H1 (cell line): ENCODE data around the gene KTN1. TPM values are rescaled to one million over a fixed set of nuclear protein-coding genes. Genes with fewer than 3 reads are reported as not detected.

ENCODE experiments used
- CTCF ChIA-PET: fragments of 300-600 bp; sonication (Branson Sonifier 250); formaldehyde crosslinking; loops from one replicate; lab custom pipeline; 2021; ENCODE audit not compliant: partially characterized antibody; lab: Charles Lee
- POLR2A ChIA-PET: fragments of 300-600 bp; sonication (Branson Sonifier 250); formaldehyde crosslinking; loops from one replicate; lab custom pipeline; 2021; ENCODE audit warnings: inconsistent platforms; ENCODE audit not compliant: partially characterized antibody; lab: Charles Lee
- DNase-seq, 2 experiments: peaks; one replicate each; pipeline versions ENCODE4 v3.0.0 to v3.0.0-alpha.2; 2010 to 2022; ENCODE audit warnings: low spot score in 2 of 2, low read depth in 1 of 2, mixed read lengths in 1 of 2
- FAIRE-seq: peaks from 2 replicates; lab custom pipeline; 2011; peaks lifted over from hg19 to GRCh38; lab: Jason Lieb, UNC
- H2AFZ ChIP-seq: 2 replicates; pipeline ENCODE4 v1.8.1; 2012; ENCODE audit warnings: low read length, inconsistent platforms
- H2AK5ac ChIP-seq: 2 replicates; pipeline ENCODE4 v1.6.1; 2013; ENCODE audit warnings: low read depth, low read length
- H2BK120ac ChIP-seq: replicated peaks from 2 replicates; pipeline ENCODE3; 2013; ENCODE audit warnings: low read depth, low read length, inconsistent platforms
- H2BK12ac ChIP-seq: 2 replicates; pipeline ENCODE4 v1.6.1; 2013; ENCODE audit warnings: low read depth, low read length
- H2BK15ac ChIP-seq: 2 replicates; pipeline ENCODE4 v1.6.1; 2013; ENCODE audit warnings: low read length
- H2BK20ac ChIP-seq: 2 replicates; pipeline ENCODE4 v1.6.1; 2013; ENCODE audit warnings: low read length
- H2BK5ac ChIP-seq: 2 replicates; pipeline ENCODE4 v1.6.1; 2013; ENCODE audit warnings: low read depth, low read length
- H3K14ac ChIP-seq: 2 replicates; pipeline ENCODE4 v1.6.1; 2013; ENCODE audit warnings: inconsistent platforms; ENCODE audit not compliant: insufficient read length
- H3K18ac ChIP-seq: 2 replicates; pipeline ENCODE4 v1.6.1; 2013; ENCODE audit warnings: low read length; ENCODE audit errors: extremely low read depth
- H3K23ac ChIP-seq: 2 replicates; pipeline ENCODE4 v1.6.1; 2013; ENCODE audit warnings: inconsistent platforms; ENCODE audit not compliant: insufficient read length
- H3K23me2 ChIP-seq: 2 replicates; pipeline ENCODE4 v1.6.1; 2013; ENCODE audit warnings: low read depth, low read length
- H3K27ac ChIP-seq: 2 replicates; pipeline ENCODE4 v1.6.1; 2011; ENCODE audit warnings: low read depth, low read length, inconsistent platforms
- H3K27me3 ChIP-seq, 4 experiments: replicated peaks in 1 of 4; 1 replicate in 1 of 4; 2 replicates in 3 of 4; pipeline versions ENCODE4 v1.6.1 to v1.8.1; 2011 to 2013; ENCODE audit warnings: low read length in 3 of 4, mild to moderate bottlenecking in 3 of 4, inconsistent platforms in 2 of 4, mixed read lengths in 2 of 4, moderate library complexity in 1 of 4; ENCODE audit not compliant: control insufficient read depth in 3 of 4, insufficient read depth in 3 of 4; ENCODE audit errors: extremely low read depth in 1 of 4
- H3K36me3 ChIP-seq, 4 experiments: 2 replicates each; pipeline versions ENCODE4 v1.6.1 to v1.8.1; 2011 to 2013; ENCODE audit warnings: mild to moderate bottlenecking in 4 of 4, low read length in 3 of 4, moderate library complexity in 2 of 4, control low read depth in 1 of 4, inconsistent platforms in 1 of 4; ENCODE audit not compliant: insufficient read depth in 4 of 4, control insufficient read depth in 2 of 4
- H3K4ac ChIP-seq: replicated peaks from 2 replicates; pipeline ENCODE3; 2013; ENCODE audit warnings: low read length, low read depth, mixed read lengths, inconsistent platforms; ENCODE audit not compliant: insufficient read length
- H3K4me1 ChIP-seq, 4 experiments: replicated peaks in 1 of 4; 1 replicate in 1 of 4; 2 replicates in 3 of 4; pipeline versions ENCODE4 v1.6.1 to v1.8.1; 2011 to 2013; ENCODE audit warnings: low read length in 3 of 4, inconsistent platforms in 2 of 4, mixed read lengths in 1 of 4; ENCODE audit not compliant: insufficient read depth in 4 of 4, control insufficient read depth in 3 of 4
- H3K4me2 ChIP-seq, 2 experiments: 2 replicates each; pipeline versions ENCODE4 v1.6.1 to v1.8.1; 2011 to 2013; ENCODE audit warnings: low read depth in 2 of 2, low read length in 2 of 2, control low read depth in 1 of 2, inconsistent platforms in 1 of 2, mild to moderate bottlenecking in 1 of 2; ENCODE audit not compliant: insufficient read depth in 1 of 2
- H3K4me3 ChIP-seq, 4 experiments: fragments of 200-600, 300-600 bp in 1 of 4; sonication (generic), shearing (Covaris generic), sonication (Bioruptor Twin) in 1 of 4; 2 replicates each; pipeline versions ENCODE4 v1.5.1 to v1.8.1; 2011 to 2016; ENCODE audit warnings: low read length in 4 of 4, low read depth in 3 of 4, control low read depth in 2 of 4, inconsistent platforms in 2 of 4, mild to moderate bottlenecking in 2 of 4, mixed read lengths in 1 of 4, moderate library complexity in 1 of 4; ENCODE audit not compliant: insufficient read depth in 2 of 4; ENCODE audit errors: extremely low read depth in 1 of 4
- H3K56ac ChIP-seq: replicated peaks from 2 replicates; pipeline ENCODE3; 2013; ENCODE audit warnings: low read depth, mild to moderate bottlenecking, mixed read lengths, low read length, inconsistent platforms; ENCODE audit not compliant: insufficient read length
- H3K79me1 ChIP-seq: 2 replicates; pipeline ENCODE4 v1.6.1; 2013; ENCODE audit warnings: low read depth, low read length, control low read depth
- H3K79me2 ChIP-seq, 2 experiments: 2 replicates each; pipeline versions ENCODE4 v1.6.1 to v1.8.1; 2012 to 2013; ENCODE audit warnings: low read length in 2 of 2, mild to moderate bottlenecking in 2 of 2, inconsistent platforms in 1 of 2; ENCODE audit not compliant: insufficient read depth in 2 of 2, control insufficient read depth in 1 of 2
- H3K9ac ChIP-seq, 4 experiments: replicated peaks in 1 of 4; 1 replicate in 1 of 4; 2 replicates in 3 of 4; pipeline versions ENCODE4 v1.6.1 to v1.8.1; 2011 to 2013; ENCODE audit warnings: low read depth in 3 of 4, low read length in 3 of 4, control low read depth in 2 of 4, mild to moderate bottlenecking in 2 of 4, moderate library complexity in 2 of 4, inconsistent platforms in 1 of 4; ENCODE audit errors: extremely low read depth in 1 of 4
- H3K9me3 ChIP-seq, 2 experiments: 2 replicates each; pipeline versions ENCODE4 v1.6.1 to v1.8.1; 2012 to 2013; ENCODE audit warnings: mild to moderate bottlenecking in 2 of 2, moderate library complexity in 2 of 2, control low read depth in 1 of 2, inconsistent platforms in 1 of 2, low read depth in 1 of 2, low read length in 1 of 2, mixed read lengths in 1 of 2; ENCODE audit not compliant: insufficient read depth in 2 of 2
- H4K20me1 ChIP-seq, 2 experiments: replicated peaks in 1 of 2; 2 replicates each; pipeline versions ENCODE3 to v1.8.1; 2011 to 2013; ENCODE audit warnings: inconsistent platforms in 2 of 2, low read length in 2 of 2, mild to moderate bottlenecking in 1 of 2; ENCODE audit not compliant: insufficient read depth in 2 of 2, control insufficient read depth in 1 of 2
- H4K5ac ChIP-seq: 2 replicates; pipeline ENCODE4 v1.6.1; 2013; ENCODE audit warnings: low read length, low read depth, mixed read lengths, inconsistent platforms; ENCODE audit not compliant: insufficient read length
- H4K8ac ChIP-seq: 2 replicates; pipeline ENCODE4 v1.8.0; 2013; ENCODE audit warnings: mild to moderate bottlenecking, moderate library complexity, low read length, inconsistent platforms; ENCODE audit not compliant: insufficient read depth; ENCODE audit errors: extremely low read depth
- H4K91ac ChIP-seq: replicated peaks from 2 replicates; pipeline ENCODE3; 2013; ENCODE audit warnings: low read length, mixed read lengths, inconsistent platforms; ENCODE audit not compliant: insufficient read length
- CBX5 ChIP-seq: fragments of 300-800, 300-1000 bp; sonication (generic); IDR thresholded peaks from 2 replicates; pipeline ENCODE4 v1.7.1; 2016; ENCODE audit warnings: antibody characterized with exemption, low read length, low read depth
- CBX8 ChIP-seq: fragments of 300-800, 300-1000 bp; sonication (generic); IDR thresholded peaks from 2 replicates; pipeline ENCODE4 v1.7.1; 2016; ENCODE audit warnings: low read depth, low read length, borderline replicate concordance
- E2F6 ChIP-seq: IDR thresholded peaks from 2 replicates; pipeline ENCODE4 v1.6.1; 2012; ENCODE audit warnings: inconsistent platforms
- FOSL1 ChIP-seq: IDR thresholded peaks from 2 replicates; pipeline ENCODE4 v1.6.1; 2011; ENCODE audit warnings: mild to moderate bottlenecking, low read depth, low read length, moderate library complexity; ENCODE audit not compliant: insufficient read depth
- JUN ChIP-seq: IDR thresholded peaks from 2 replicates; pipeline ENCODE4 v1.6.1; 2011; ENCODE audit warnings: low read depth, mild to moderate bottlenecking, improper control_type of control experiment, low read length
- KDM1A ChIP-seq: fragments of 200-600, 300-600 bp; sonication (generic); IDR thresholded peaks from 2 replicates; pipeline ENCODE4 v1.7.1; 2016; ENCODE audit warnings: mild to moderate bottlenecking, low read length, borderline replicate concordance
- MAX ChIP-seq: IDR thresholded peaks from 2 replicates; pipeline ENCODE4 v1.6.1; 2012; ENCODE audit warnings: inconsistent platforms
- SP2 ChIP-seq: IDR thresholded peaks from 2 replicates; pipeline ENCODE4 v1.6.1; 2012; ENCODE audit warnings: mild to moderate bottlenecking, low read length, inconsistent platforms
- SRF ChIP-seq: IDR thresholded peaks from 2 replicates; pipeline ENCODE4 v1.6.1; 2011; ENCODE audit warnings: mild to moderate bottlenecking, low read depth, low read length, moderate library complexity
- SUZ12 ChIP-seq: fragments of 200-600 bp; sonication (generic); IDR thresholded peaks from 2 replicates; pipeline ENCODE4 v1.6.1; 2012; ENCODE audit warnings: mild to moderate bottlenecking, inconsistent platforms, low read length, moderate library complexity, mixed read lengths
- TAF7 ChIP-seq: optimal IDR thresholded peaks from 2 replicates; pipeline ENCODE3; 2011; ENCODE audit warnings: low read depth, mild to moderate bottlenecking, inconsistent platforms, low read length, moderate library complexity, borderline replicate concordance
- TCF12 ChIP-seq: IDR thresholded peaks from 2 replicates; pipeline ENCODE4 v1.6.1; 2011; ENCODE audit warnings: low read depth, mild to moderate bottlenecking, low read length
- USF2 ChIP-seq: IDR thresholded peaks from 2 replicates; pipeline ENCODE4 v1.6.1; 2011; ENCODE audit warnings: low read length, improper control_type of control experiment
- WGBS, 2 experiments: shearing (Covaris generic) in 1 of 2; methylation state at CpG; one replicate each; pipeline versions ENCODE4 v1.1.6 to v1.1.7; 2013 to 2015; ENCODE audit warnings: low lambda C conversion rate in 2 of 2, mixed read lengths in 2 of 2, inconsistent platforms in 1 of 2, low coverage in 1 of 2, missing lambda C conversion rate in 1 of 2; ENCODE audit not compliant: insufficient replicate concordance in 2 of 2, insufficient coverage in 1 of 2, insufficient read length in 1 of 2; ENCODE audit errors: extremely low coverage in 1 of 2, missing lambda C conversion rate in 1 of 2; 5-methylcytosine and 5-hydroxymethylcytosine counted together
- polyA plus RNA-seq, 7 experiments: library from polyadenylated mRNA; depleted of rRNA in 3 of 7; stranded (reverse) in 5 of 7; unstranded in 2 of 7; fragments of >200 nt in 5 of 7; fragments of 200-250 nt in 2 of 7; gene quantifications; 1 replicate in 5 of 7; 2 replicates in 1 of 7; 4 replicates in 1 of 7; pipeline versions ENCODE4 v1.2.1 to v1.2.3, GENCODE V29; 2011 to 2013; ENCODE audit warnings: missing spikeins in 2 of 7, mixed read lengths in 2 of 7
- total RNA-seq: library from RNA; stranded (reverse); fragmentation: NEBNext Ultra II Directional; extraction: Animal tissue kit (Norgen Biotek cat#: 25700); gene quantifications from 2 replicates; pipeline ENCODE4 v1.2.1, GENCODE V29; 2021

KTN1 gene
- total and polyA plus RNA-seq, 2 of the 8 experiments (the other 6 are each of a cell fraction or from before 2014, with no cell fraction given): 15.4 to 151 TPM

GRCh38 chr14:55553791-55554190 lies 26.2 kb upstream of the KTN1 start:
- ChIA-PET POLR2A (no interaction called here), CTCF (interaction anchor here (0.7 kb wide), 1 partner anchor 20 kb away, joined by 4 read pairs; no protein-coding TSS in a partner anchor)
- no peak overlapping the region for H3K4ac ChIP-seq
- no peak overlapping the region for H3K14ac ChIP-seq
- H2BK120ac ChIP-seq: no peak overlapping the region
- no peak overlapping the region for H2BK15ac ChIP-seq
- no peak overlapping the region for H4K8ac ChIP-seq
- H2BK5ac ChIP-seq: no peak overlapping the region
- H3K27me3 ChIP-seq: no peaks in the 10 kb centered on the region; a peak in 1 of 7 replicates
- H4K91ac ChIP-seq: no peak overlapping the region
- H3K23ac ChIP-seq: no peak overlapping the region
- FAIRE-seq (no peak), DNase-seq (no peak)
- H3K4me3 ChIP-seq: no peak overlapping the region
- H2AFZ ChIP-seq: no peak overlapping the region
- no peak overlapping the region for H3K27ac ChIP-seq
- H4K5ac ChIP-seq: no peak overlapping the region
- H3K79me1 ChIP-seq: no peaks in the 10 kb centered on the region
- H3K56ac ChIP-seq: no peak overlapping the region
- H3K4me2 ChIP-seq: no peak overlapping the region
- 77% methylated on average over 2 of the region's 2 CpGs; no CpG with 5 or more reads in 1 of the 2 experiments for WGBS, 2 experiments
- H4K20me1 ChIP-seq: no peaks in the 10 kb centered on the region
- no peaks in the 10 kb centered on the region for H3K9me3 ChIP-seq
- H2BK20ac ChIP-seq: no peak overlapping the region
- H3K4me1 ChIP-seq: no peaks in the 10 kb centered on the region
- no peak overlapping the region for H3K9ac ChIP-seq
- H3K23me2 ChIP-seq: no peaks in the 10 kb centered on the region
- H3K18ac ChIP-seq: no peak overlapping the region
- no peak overlapping the region for H2BK12ac ChIP-seq
- H3K36me3 ChIP-seq: no peaks in the 10 kb centered on the region
- H3K79me2 ChIP-seq: no peaks in the 10 kb centered on the region
- H2AK5ac ChIP-seq: no peak overlapping the region
- TF ChIP-seq MAX (no peak), TCF12 (no peak), SRF (no peak), USF2 (no peak), KDM1A (no peak), CBX5 (no peak), CBX8 (no peak), E2F6 (no peak), FOSL1 (no peak), SP2 (no peak), SUZ12 (no peak), TAF7 (no peak), JUN (no peak)
